Trophoblast cell (in vitro differentiated cells and primary cell): Measurements from ENCODE around the gene TOP3A.

Source experiments
- DNase-seq, 2 donors: peaks; one replicate each; pipeline ENCODE4 v3.0.0-alpha.2; 2016
- H2AFZ ChIP-seq: 2 replicates; pipeline ENCODE4 v1.6.1; 2013; ENCODE audit warnings: low read length, moderate library complexity, mild to moderate bottlenecking; ENCODE audit not compliant: insufficient read depth, poor library complexity
- H2AK5ac ChIP-seq: 2 replicates; pipeline ENCODE4 v1.6.1; 2013; ENCODE audit warnings: mild to moderate bottlenecking, low read length
- H2BK120ac ChIP-seq: 2 replicates; pipeline ENCODE4 v1.6.1; 2013; ENCODE audit warnings: low read length, mild to moderate bottlenecking, moderate library complexity; ENCODE audit not compliant: insufficient read depth, poor library complexity
- H2BK12ac ChIP-seq: 2 replicates; pipeline ENCODE4 v1.6.1; 2013; ENCODE audit warnings: mild to moderate bottlenecking, low read length, moderate library complexity
- H2BK5ac ChIP-seq: 2 replicates; pipeline ENCODE4 v1.6.1; 2013; ENCODE audit warnings: low read length, low read depth, moderate library complexity, mild to moderate bottlenecking; ENCODE audit not compliant: poor library complexity
- H3K14ac ChIP-seq: 2 replicates; pipeline ENCODE4 v1.6.1; 2013; ENCODE audit warnings: mild to moderate bottlenecking, low read length
- H3K18ac ChIP-seq: 2 replicates; pipeline ENCODE4 v1.6.1; 2013; ENCODE audit warnings: mild to moderate bottlenecking, low read length
- H3K23ac ChIP-seq: 2 replicates; pipeline ENCODE4 v1.6.1; 2013; ENCODE audit warnings: low read length
- H3K27ac ChIP-seq: 2 replicates; pipeline ENCODE4 v1.5.1; 2013; ENCODE audit warnings: low read depth, mild to moderate bottlenecking, inconsistent platforms, low read length, moderate library complexity
- H3K27me3 ChIP-seq: 2 replicates; pipeline ENCODE4 v1.6.1; 2013; ENCODE audit warnings: inconsistent platforms, mild to moderate bottlenecking, low read length, moderate library complexity; ENCODE audit not compliant: insufficient read depth
- H3K36me3 ChIP-seq, 2 experiments: 1 replicate in 1 of 2; 2 replicates in 1 of 2; pipeline ENCODE4 v1.6.1; 2013; ENCODE audit warnings: low read length in 2 of 2, mild to moderate bottlenecking in 2 of 2, moderate library complexity in 1 of 2; ENCODE audit not compliant: insufficient read depth in 2 of 2, control insufficient read depth in 1 of 2
- H3K4ac ChIP-seq: 2 replicates; pipeline ENCODE4 v1.6.1; 2013; ENCODE audit warnings: low read depth, mild to moderate bottlenecking, low read length, moderate library complexity
- H3K4me1 ChIP-seq, 2 experiments: 1 replicate in 1 of 2; 2 replicates in 1 of 2; pipeline ENCODE4 v1.6.1; 2013; ENCODE audit warnings: low read length in 2 of 2, mild to moderate bottlenecking in 2 of 2, moderate library complexity in 1 of 2; ENCODE audit not compliant: insufficient read depth in 2 of 2, control insufficient read depth in 1 of 2
- H3K4me2 ChIP-seq: 2 replicates; pipeline ENCODE4 v1.6.1; 2013; ENCODE audit warnings: inconsistent platforms, mild to moderate bottlenecking, low read length, moderate library complexity
- H3K4me3 ChIP-seq: 2 replicates; pipeline ENCODE4 v1.5.1; 2013; ENCODE audit warnings: mild to moderate bottlenecking, low read depth, low read length, inconsistent platforms
- H3K79me1 ChIP-seq: one replicate; pipeline ENCODE4 v1.6.1; 2013; ENCODE audit warnings: low read length
- H3K79me2 ChIP-seq: 2 replicates; pipeline ENCODE4 v1.6.1; 2013; ENCODE audit warnings: low read length, mild to moderate bottlenecking; ENCODE audit not compliant: control insufficient read depth, insufficient read depth, poor library complexity
- H3K9ac ChIP-seq: 2 replicates; pipeline ENCODE4 v1.6.1; 2013; ENCODE audit warnings: mild to moderate bottlenecking, low read length
- H3K9me3 ChIP-seq: 2 replicates; pipeline ENCODE4 v1.6.1; 2013; ENCODE audit warnings: low read depth, mild to moderate bottlenecking, control low read depth, inconsistent platforms, low read length; ENCODE audit not compliant: insufficient read depth
- H4K12ac ChIP-seq: 2 replicates; pipeline ENCODE4 v1.6.1; 2013; ENCODE audit warnings: low read depth, mild to moderate bottlenecking, low read length, moderate library complexity
- H4K8ac ChIP-seq: 2 replicates; pipeline ENCODE4 v1.6.1; 2013; ENCODE audit warnings: low read depth, mild to moderate bottlenecking, low read length, moderate library complexity
- H4K91ac ChIP-seq: one replicate; pipeline ENCODE4 v1.6.1; 2013; ENCODE audit warnings: low read depth, mild to moderate bottlenecking, low read length, moderate library complexity
- WGBS: extraction: QIAGEN DNeasy Blood & Tissue Kit; methylation state at CpG from one replicate; pipeline ENCODE4 v1.1.7; 2013; ENCODE audit warnings: missing lambda C conversion rate; ENCODE audit not compliant: insufficient read length, insufficient coverage; ENCODE audit errors: extremely low coverage; 5-methylcytosine and 5-hydroxymethylcytosine counted together

Gene TOP3A

GRCh38 chr17:18331879-18332278, 17.1 kb upstream of the TOP3A start:
- no peak overlapping the region for H2BK120ac ChIP-seq
- DNase-seq = no peak
- no peak overlapping the region for H4K8ac ChIP-seq
- H3K9ac ChIP-seq = no peak overlapping the region
- no peaks in the 10 kb centered on the region for H3K27me3 ChIP-seq
- no CpG with 5 or more reads among the region's 9 CpGs for WGBS
- H4K12ac ChIP-seq = no peak overlapping the region
- no peak overlapping the region for H3K4me3 ChIP-seq
- H3K4me2 ChIP-seq = no peak overlapping the region
- no peaks in the 10 kb centered on the region for H3K79me1 ChIP-seq
- H3K4ac ChIP-seq = no peak overlapping the region
- H3K18ac ChIP-seq = no peak overlapping the region
- H2BK5ac ChIP-seq = no peak overlapping the region
- no peak overlapping the region for H2BK12ac ChIP-seq
- no peak overlapping the region for H2AK5ac ChIP-seq
- peaks cover 2% of the 10 kb centered on the region for H3K9me3 ChIP-seq
- no peaks in the 10 kb centered on the region for H3K79me2 ChIP-seq
- H3K36me3 ChIP-seq = peaks cover 61 to 73% of the 10 kb centered on the region in 2 experiments
- H3K23ac ChIP-seq = no peak overlapping the region
- H3K4me1 ChIP-seq = no peaks in the 10 kb centered on the region
- H2AFZ ChIP-seq = no peak overlapping the region
- H3K27ac ChIP-seq = no peak overlapping the region
- no peak overlapping the region for H4K91ac ChIP-seq
- H3K14ac ChIP-seq = no peak overlapping the region

- Histone ChIP-seq H3K79me1 (no peaks in the 10 kb centered on the region), H3K14ac (no peak overlapping the region), H4K91ac (no peak overlapping the region), H4K8ac (no peak overlapping the region), H3K9me3 (no peaks in the 10 kb centered on the region), H2BK5ac (no peak overlapping the region), H3K18ac (no peak overlapping the region), H3K4me2 (no peak overlapping the region), H3K4me3 (no peak overlapping the region), H3K36me3 (peaks cover 61 to 71% of the 10 kb centered on the region in 2 experiments), H3K23ac (no peak overlapping the region), H3K4ac (no peak overlapping the region), H2BK12ac (no peak overlapping the region), H3K4me1 (no peaks in the 10 kb centered on the region), H3K27me3 (no peaks in the 10 kb centered on the region), H2AK5ac (no peak overlapping the region), H4K12ac (no peak overlapping the region), H2AFZ (no peak overlapping the region), H3K9ac (no peak overlapping the region), H2BK120ac (no peak overlapping the region), H3K79me2 (no peaks in the 10 kb centered on the region), H3K27ac (no peak overlapping the region)
- WGBS = no CpG with 5 or more reads among the region's 9 CpGs
- DNase-seq = no peak
Measured at GRCh38 chr17:18328643-18329204, 13.9 kb upstream of the TOP3A start.

GRCh38 chr17:18327556-18327955, 12.8 kb upstream of the TOP3A start:
- no CpG with 5 or more reads among the region's 10 CpGs for WGBS

GRCh38 chr17:18327093-18327492, 12.3 kb upstream of the TOP3A start:
- no peak overlapping the region for H2AFZ ChIP-seq
- no peak overlapping the region for H3K4ac ChIP-seq
- H2BK5ac ChIP-seq = no peak overlapping the region
- peaks cover 65 to 74% of the 10 kb centered on the region in 2 experiments for H3K36me3 ChIP-seq
- H4K91ac ChIP-seq = no peak overlapping the region
- H3K4me1 ChIP-seq = no peaks in the 10 kb centered on the region
- no peak overlapping the region for H3K23ac ChIP-seq
- no peak overlapping the region for H2BK12ac ChIP-seq
- WGBS = no CpG with 5 or more reads among the region's 2 CpGs
- H3K4me3 ChIP-seq = no peak overlapping the region
- H3K27ac ChIP-seq = no peak overlapping the region
- H3K27me3 ChIP-seq = no peaks in the 10 kb centered on the region
- no peak for DNase-seq
- H4K8ac ChIP-seq = no peak overlapping the region
- H3K79me1 ChIP-seq = no peaks in the 10 kb centered on the region
- no peak overlapping the region for H2BK120ac ChIP-seq
- H3K18ac ChIP-seq = no peak overlapping the region
- H3K14ac ChIP-seq = no peak overlapping the region
- no peak overlapping the region for H3K4me2 ChIP-seq
- peaks cover 4% of the 10 kb centered on the region for H3K9me3 ChIP-seq
- H2AK5ac ChIP-seq = no peak overlapping the region
- no peak overlapping the region for H3K9ac ChIP-seq
- H4K12ac ChIP-seq = no peak overlapping the region
- no peaks in the 10 kb centered on the region for H3K79me2 ChIP-seq

More at GRCh38 chr17:18327556-18327955, 12.8 kb upstream of the TOP3A start:
- no peaks in the 10 kb centered on the region for H3K79me1 ChIP-seq
- H2BK12ac ChIP-seq = no peak overlapping the region
- no peak overlapping the region for H3K4ac ChIP-seq
- H3K4me1 ChIP-seq = no peaks in the 10 kb centered on the region
- H3K4me2 ChIP-seq = no peak overlapping the region
- H4K91ac ChIP-seq = no peak overlapping the region
- no peak overlapping the region for H4K12ac ChIP-seq
- DNase-seq = no peak
- H3K27ac ChIP-seq = no peak overlapping the region
- H2AK5ac ChIP-seq = no peak overlapping the region
- no peak overlapping the region for H3K18ac ChIP-seq
- no peak overlapping the region for H3K4me3 ChIP-seq
- no peak overlapping the region for H4K8ac ChIP-seq
- H3K14ac ChIP-seq = no peak overlapping the region
- H2BK5ac ChIP-seq = no peak overlapping the region
- H2AFZ ChIP-seq = no peak overlapping the region
- peaks cover 67 to 77% of the 10 kb centered on the region in 2 experiments for H3K36me3 ChIP-seq
- peaks cover 4% of the 10 kb centered on the region for H3K9me3 ChIP-seq
- H3K9ac ChIP-seq = no peak overlapping the region
- no peak overlapping the region for H3K23ac ChIP-seq
- no peaks in the 10 kb centered on the region for H3K27me3 ChIP-seq
- no peak overlapping the region for H2BK120ac ChIP-seq
- no peaks in the 10 kb centered on the region for H3K79me2 ChIP-seq
